ENCODE measurements around the gene CYSRT1.

Gene CYSRT1

DNA sequence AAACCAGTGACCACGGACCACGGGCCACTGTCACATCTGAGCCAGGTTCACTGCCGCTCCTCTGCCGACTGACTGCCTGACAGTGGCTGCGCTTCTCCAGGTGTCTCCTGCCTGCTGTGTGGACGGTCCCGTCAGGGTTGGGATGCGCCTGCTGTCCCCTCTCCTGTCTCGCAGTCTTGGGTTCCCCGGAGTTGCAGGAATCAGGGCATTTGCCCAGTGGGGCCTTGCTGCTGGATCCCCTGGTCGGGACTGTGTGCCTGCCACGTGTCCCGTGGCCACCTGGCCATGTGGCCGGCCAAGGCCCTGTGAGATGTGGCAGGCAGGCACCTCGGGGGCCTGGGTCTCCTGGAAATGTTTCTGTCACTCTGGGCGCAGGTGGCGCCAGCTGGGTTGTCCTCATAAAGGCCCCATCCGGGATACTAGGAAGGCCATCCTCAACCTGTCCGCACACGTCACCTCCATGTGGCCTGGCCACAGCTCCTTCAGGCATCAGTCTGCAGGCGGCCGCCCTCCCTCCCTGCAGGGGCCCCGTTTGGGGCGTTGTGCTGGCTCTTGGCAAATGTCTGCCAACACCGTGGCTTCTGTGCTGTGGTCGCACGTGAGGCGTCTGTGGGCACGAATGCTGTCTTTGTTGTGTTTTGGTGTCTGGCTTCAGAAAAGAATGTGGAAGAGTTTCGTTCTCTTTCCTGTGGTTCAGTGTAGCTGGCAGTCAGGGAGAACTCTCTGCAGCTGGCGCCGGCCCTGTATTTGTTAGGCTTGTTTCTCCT, 46.1 kb downstream of the CYSRT1 start:
- DNase-seq (ENCODE audit: low read depth in 2 of 2, low spot score in 1 of 2): no peak

DNA sequence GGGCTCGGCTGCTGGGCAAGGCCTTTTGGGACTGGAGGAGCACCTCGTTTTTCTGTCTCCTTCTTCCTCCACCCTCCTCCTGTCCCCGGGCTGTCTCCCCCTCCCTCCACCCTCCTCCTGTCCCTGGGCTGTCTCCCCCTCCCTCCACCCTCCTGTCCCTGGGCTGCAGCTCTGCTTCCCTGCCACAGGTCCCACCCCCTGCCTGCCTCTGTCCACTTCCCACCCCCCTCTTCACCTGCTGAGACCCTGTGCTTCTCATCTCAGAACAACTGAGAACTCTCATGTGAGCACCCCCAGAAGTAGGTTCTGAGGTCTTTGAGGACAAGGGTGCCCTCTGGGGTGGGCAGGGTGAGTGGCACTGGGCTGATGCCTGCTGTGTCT, 46.7 kb downstream of the CYSRT1 start:
- DNase-seq (ENCODE audit: low read depth in 2 of 2, low spot score in 1 of 2): no peak

DNA sequence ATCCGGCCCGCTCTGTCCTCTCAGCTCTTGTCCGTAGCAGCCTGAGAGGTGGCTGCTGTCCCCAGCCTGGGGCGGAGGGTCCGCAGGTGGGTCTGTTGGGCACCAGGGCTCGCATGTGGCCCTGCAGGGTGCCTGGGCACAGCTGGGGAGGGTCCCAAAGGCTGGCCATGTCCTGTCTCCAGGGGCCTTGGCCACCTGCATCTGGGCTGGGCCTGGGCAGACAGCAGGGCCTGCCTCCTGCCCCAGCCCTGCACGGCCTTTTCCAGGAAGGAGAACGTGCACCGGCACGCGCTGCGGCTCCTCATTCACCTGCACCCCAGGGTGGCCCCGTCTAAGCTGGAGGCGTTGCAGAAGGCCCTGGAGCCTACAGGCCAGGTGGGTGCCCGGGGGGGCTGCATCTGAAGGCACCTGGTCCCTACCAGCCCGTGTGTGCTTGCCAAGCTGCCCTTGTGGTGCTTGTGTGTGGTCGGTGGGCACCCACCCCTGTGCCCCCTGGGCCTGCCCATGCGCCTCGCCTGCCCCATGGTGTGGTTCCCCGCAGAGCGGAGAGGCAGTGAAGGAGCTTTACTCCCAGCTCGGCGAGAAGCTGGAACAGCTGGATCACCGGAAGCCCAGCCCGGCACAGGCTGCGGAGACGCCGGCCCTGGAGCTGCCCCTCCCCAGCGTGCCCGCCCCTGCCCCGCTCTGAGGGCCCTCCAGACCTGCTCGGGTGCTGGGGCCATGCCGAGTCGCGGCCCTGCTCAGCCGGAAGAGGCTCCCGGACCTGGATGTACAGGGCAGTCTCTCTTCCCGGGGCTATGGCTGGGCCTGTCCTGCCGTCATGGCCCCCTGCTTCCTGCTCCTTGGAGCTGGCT, 47.5 kb downstream of the CYSRT1 start:
- no peak for DNase-seq (ENCODE audit: low read depth in 2 of 2, low spot score in 1 of 2)

- DNase-seq (ENCODE audit: low read depth in 2 of 2, low spot score in 1 of 2): no peak
Observed at GRCh38 chr9:137273095-137273490, 48.1 kb downstream of the CYSRT1 start.

- no peak for DNase-seq (ENCODE audit: low read depth in 2 of 2, low spot score in 1 of 2)
Observed at GRCh38 chr9:137273611-137274320, 48.8 kb downstream of the CYSRT1 start.

GRCh38 chr9:137275203-137275587, 50.2 kb downstream of the CYSRT1 start:
- DNase-seq (ENCODE audit: low read depth in 2 of 2, low spot score in 1 of 2): no peak

All from stimulated activated CD8-positive, alpha-beta memory T cell treated with anti-CD3 and anti-CD28 coated beads, Interleukin-4, amount 100 ng/mL, for 1 hour (primary cell).